SK-N-SH (cell line): ENCODE results near the gene MYH16. TPM values are rescaled to one million over a fixed set of nuclear protein-coding genes. Genes with fewer than 3 reads are reported as not detected.

Experiments
- CTCF ChIA-PET: fragments of 300-600, 350-600 bp; formaldehyde crosslinking; extraction: SDS; loops from one replicate; lab custom pipeline; 2021; lab: Yijun Ruan, JAX
- POLR2A ChIA-PET: fragments of 350-600 bp; sonication (Branson Sonifier 250); formaldehyde crosslinking; extraction: SDS; loops from one replicate; lab custom pipeline; 2020; ENCODE audit warnings: antibody characterized with exemption, inconsistent platforms; lab: Yijun Ruan, JAX
- DNase-seq: peaks from one replicate; pipeline ENCODE4 v3.0.0; 2012
- H2AFZ ChIP-seq: fragments of 200-600 bp; sonication (generic); 2 replicates; pipeline ENCODE4 v1.8.1; 2016; ENCODE audit warnings: antibody characterized with exemption, mild to moderate bottlenecking, low read depth
- H3F3A ChIP-seq: fragments of 200-600 bp; sonication (generic); replicated peaks from 2 replicates; pipeline ENCODE3; 2016; ENCODE audit warnings: antibody characterized with exemption, mild to moderate bottlenecking; ENCODE audit not compliant: insufficient read depth
- H3K27ac ChIP-seq, 2 experiments: fragments of 200-500 bp in 1 of 2; fragments of 200-600 bp in 1 of 2; sonication (Bioruptor generic) in 1 of 2; sonication (generic), shearing (Covaris generic) in 1 of 2; 2 replicates each; pipeline versions ENCODE4 v1.5.1 to v1.6.1; 2014 to 2016; ENCODE audit warnings: low read depth in 2 of 2, inconsistent platforms in 1 of 2, low read length in 1 of 2, mild to moderate bottlenecking in 1 of 2, mixed read lengths in 1 of 2
- H3K27me3 ChIP-seq: fragments of 200-600 bp; sonication (generic), shearing (Covaris generic); 2 replicates; pipeline ENCODE4 v1.6.1; 2016; ENCODE audit warnings: mixed run types; ENCODE audit not compliant: insufficient read depth
- H3K36me3 ChIP-seq, 2 experiments: fragments of 200-500 bp in 1 of 2; fragments of 200-600 bp in 1 of 2; sonication (Bioruptor generic) in 1 of 2; sonication (generic) in 1 of 2; replicated peaks in 1 of 2; 2 replicates each; pipeline versions ENCODE3 to v1.5.1; 2014 to 2016; ENCODE audit warnings: low read length in 1 of 2, mild to moderate bottlenecking in 1 of 2; ENCODE audit not compliant: insufficient read depth in 2 of 2, control insufficient read depth in 1 of 2
- H3K4me1 ChIP-seq, 2 experiments: fragments of 200-500 bp in 1 of 2; fragments of 200-600 bp in 1 of 2; sonication (Bioruptor generic) in 1 of 2; sonication (generic), shearing (Covaris generic) in 1 of 2; 2 replicates each; pipeline versions ENCODE4 v1.5.1 to v1.6.1; 2014 to 2016; ENCODE audit warnings: low read depth in 1 of 2, low read length in 1 of 2, mixed run types in 1 of 2; ENCODE audit not compliant: insufficient read depth in 2 of 2, control insufficient read depth in 1 of 2
- H3K4me2 ChIP-seq: fragments of 200-600 bp; sonication (generic), shearing (Covaris generic); 2 replicates; pipeline ENCODE4 v1.6.1; 2017; ENCODE audit warnings: mixed run types
- H3K4me3 ChIP-seq, 2 experiments: fragments of 200-500 bp in 1 of 2; fragments of 200-600 bp in 1 of 2; sonication (Bioruptor generic) in 1 of 2; sonication (generic), shearing (Covaris generic) in 1 of 2; 2 replicates each; pipeline versions ENCODE4 v1.5.1 to v1.8.1; 2014 to 2016; ENCODE audit warnings: low read depth in 2 of 2, inconsistent platforms in 1 of 2, low read length in 1 of 2, mild to moderate bottlenecking in 1 of 2, mixed read lengths in 1 of 2, moderate library complexity in 1 of 2
- H3K79me2 ChIP-seq: fragments of 200-600 bp; sonication (generic); 2 replicates; pipeline ENCODE4 v1.8.1; 2017; ENCODE audit warnings: mild to moderate bottlenecking; ENCODE audit not compliant: insufficient read depth
- H3K9ac ChIP-seq: fragments of 200-600 bp; sonication (generic); 2 replicates; pipeline ENCODE4 v1.6.1; 2017; ENCODE audit warnings: mixed run types
- H3K9me2 ChIP-seq: fragments of 200-600 bp; sonication (generic); 2 replicates; pipeline ENCODE4 v1.6.1; 2017; ENCODE audit warnings: mixed run types
- H3K9me3 ChIP-seq: fragments of 200-600 bp; sonication (generic); 2 replicates; pipeline ENCODE4 v1.6.1; 2017; ENCODE audit warnings: mixed run types, mild to moderate bottlenecking, moderate library complexity
- H4K20me1 ChIP-seq: fragments of 200-600 bp; sonication (generic); 2 replicates; pipeline ENCODE4 v1.6.1; 2017; ENCODE audit warnings: mild to moderate bottlenecking, mixed run types; ENCODE audit not compliant: insufficient read depth
- ELF1 ChIP-seq: IDR thresholded peaks from 2 replicates; pipeline ENCODE4 v1.4.0; 2012
- EZH2phosphoT487 ChIP-seq: fragments of 200-600 bp; sonication (generic); IDR thresholded peaks from 2 replicates; pipeline ENCODE4 v1.6.1; 2017; ENCODE audit warnings: low read depth, mixed run types, mild to moderate bottlenecking, antibody characterized with exemption, moderate library complexity, borderline replicate concordance
- FOXJ3 ChIP-seq: sonication (generic); formaldehyde crosslinking; IDR thresholded peaks from 2 replicates; pipeline ENCODE4 v1.5.1; 2020; ENCODE audit warnings: mild to moderate bottlenecking, missing genetic modification reagents
- FOXM1 ChIP-seq: IDR thresholded peaks from 2 replicates; pipeline ENCODE4 v1.4.0; 2012; ENCODE audit warnings: low read depth, mild to moderate bottlenecking
- MXI1 ChIP-seq: IDR thresholded peaks from 2 replicates; pipeline ENCODE4 v1.6.1; 2012; ENCODE audit warnings: mild to moderate bottlenecking, low read depth, low read length, improper control_type of control experiment
- NFIC ChIP-seq: IDR thresholded peaks from 2 replicates; pipeline ENCODE4 v1.4.0; 2012; ENCODE audit warnings: borderline replicate concordance
- POLR2AphosphoS5 ChIP-seq: IDR thresholded peaks from 2 replicates; pipeline ENCODE4 v1.6.1; 2012; ENCODE audit warnings: low read depth, low read length
- RAD21 ChIP-seq: IDR thresholded peaks from 2 replicates; pipeline ENCODE4 v1.6.1; 2012; ENCODE audit warnings: mild to moderate bottlenecking, low read length
- RFX5 ChIP-seq: IDR thresholded peaks from 2 replicates; pipeline ENCODE4 v1.6.1; 2012; ENCODE audit warnings: mild to moderate bottlenecking, improper control_type of control experiment, low read length
- SIN3A ChIP-seq: IDR thresholded peaks from 2 replicates; pipeline ENCODE4 v1.6.1; 2012; ENCODE audit warnings: low read depth, mild to moderate bottlenecking, low read length, moderate library complexity, borderline replicate concordance
- TCF12 ChIP-seq: IDR thresholded peaks from 2 replicates; pipeline ENCODE4 v1.4.0; 2012
- TEAD4 ChIP-seq: IDR thresholded peaks from 2 replicates; pipeline ENCODE4 v1.4.0; 2012; ENCODE audit warnings: mild to moderate bottlenecking, borderline replicate concordance; ENCODE audit not compliant: insufficient read depth
- YY1 ChIP-seq: IDR thresholded peaks from 2 replicates; pipeline ENCODE4 v1.4.0; 2012; ENCODE audit warnings: low read depth, mild to moderate bottlenecking
- WGBS: methylation state at CpG from one replicate; pipeline ENCODE4 v1.1.6; 2017; ENCODE audit warnings: low lambda C conversion rate; 5-methylcytosine and 5-hydroxymethylcytosine counted together
- polyA plus RNA-seq, 3 experiments: library from polyadenylated mRNA; depleted of rRNA; stranded (reverse); fragments of >200 nt; gene quantifications; 2 replicates each; pipeline ENCODE4 v1.2.3, GENCODE V29; 2012
- TF ChIP-seq, protein P1 (sequence below): IDR thresholded peaks from 2 replicates; pipeline ENCODE4 v1.4.0; 2012; ENCODE audit warnings: low read depth, borderline replicate concordance
- TF ChIP-seq, protein P2 (sequence below): IDR thresholded peaks from 2 replicates; pipeline ENCODE4 v1.4.0; 2012; ENCODE audit warnings: low read depth
- TF ChIP-seq, protein P3 (sequence below): IDR thresholded peaks from 2 replicates; pipeline ENCODE4 v1.4.0; 2012; ENCODE audit warnings: low read depth, borderline replicate concordance
- TF ChIP-seq, protein P4 (sequence below): fragments of 200-600 bp; sonication (generic); IDR thresholded peaks from 2 replicates; pipeline ENCODE4 v1.6.1; 2017; ENCODE audit warnings: antibody characterized with exemption, mild to moderate bottlenecking, moderate library complexity

Gene MYH16
- polyA plus RNA-seq, 1 of the 3 experiments (the other 2 are of a cell fraction) = 0.41 TPM

DNA sequence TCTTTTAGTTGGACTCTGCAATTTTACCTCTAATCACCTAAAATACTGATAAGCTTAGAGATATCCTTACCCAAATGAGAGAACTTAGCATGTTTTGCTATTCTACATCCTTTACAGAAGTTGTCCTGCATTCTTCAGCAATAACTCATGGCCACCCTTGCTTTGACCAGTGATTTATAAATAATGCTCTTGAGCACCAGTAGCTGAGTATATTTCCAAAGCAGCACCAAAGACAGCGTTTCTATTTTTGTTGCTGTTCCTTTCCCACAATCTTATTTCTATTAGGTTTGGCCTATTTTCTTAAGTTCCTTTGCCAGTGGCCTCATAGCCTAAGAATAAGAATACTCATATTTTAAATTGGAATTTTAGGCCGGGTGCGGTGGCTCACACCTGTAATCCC, 68.0 kb downstream of the MYH16 start:
- Histone ChIP-seq H2AFZ (no peak overlapping the region), H3K9me2 (no peaks in the 10 kb centered on the region), H3F3A (peaks cover 11% of the 10 kb centered on the region), H3K27ac (no peak overlapping the region), H3K36me3 (peaks cover 61 to 91% of the 10 kb centered on the region in 2 experiments), H4K20me1 (peaks cover 3% of the 10 kb centered on the region; the same call in 1 of the 2 replicates), H3K9me3 (no peaks in the 10 kb centered on the region), H3K79me2 (peaks cover 29% of the 10 kb centered on the region), H3K4me1 (no peaks in the 10 kb centered on the region), H3K9ac (no peak overlapping the region), H3K27me3 (no peaks in the 10 kb centered on the region), H3K4me3 (no peak overlapping the region), H3K4me2 (no peak overlapping the region)
- WGBS = 95% methylated on average over 3 of the region's 3 CpGs
- no peak for DNase-seq
- ChIA-PET CTCF (interaction anchor here (1.4 to 2.1 kb wide), 2 partner anchors 24 to 300 kb away, joined by 4 to 5 read pairs; no protein-coding TSS in a partner anchor), POLR2A (no interaction called here)
- no peak for TF ChIP-seq YY1
- no peak for TF ChIP-seq RFX5
- TF ChIP-seq EZH2phosphoT487 = no peak
- no peak for TF ChIP-seq ELF1
- no peak for TF ChIP-seq FOXM1
- TF ChIP-seq SIN3A = no peak
- TF ChIP-seq MXI1 = no peak
- TF ChIP-seq, protein P1, sequence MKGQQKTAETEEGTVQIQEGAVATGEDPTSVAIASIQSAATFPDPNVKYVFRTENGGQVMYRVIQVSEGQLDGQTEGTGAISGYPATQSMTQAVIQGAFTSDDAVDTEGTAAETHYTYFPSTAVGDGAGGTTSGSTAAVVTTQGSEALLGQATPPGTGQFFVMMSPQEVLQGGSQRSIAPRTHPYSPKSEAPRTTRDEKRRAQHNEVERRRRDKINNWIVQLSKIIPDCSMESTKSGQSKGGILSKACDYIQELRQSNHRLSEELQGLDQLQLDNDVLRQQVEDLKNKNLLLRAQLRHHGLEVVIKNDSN = no peak
- TF ChIP-seq POLR2AphosphoS5 = no peak
- TF ChIP-seq RAD21 = no peak
- TF ChIP-seq TCF12 = no peak
- no peak for TF ChIP-seq TEAD4
- TF ChIP-seq, protein P2, sequence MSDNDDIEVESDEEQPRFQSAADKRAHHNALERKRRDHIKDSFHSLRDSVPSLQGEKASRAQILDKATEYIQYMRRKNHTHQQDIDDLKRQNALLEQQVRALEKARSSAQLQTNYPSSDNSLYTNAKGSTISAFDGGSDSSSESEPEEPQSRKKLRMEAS = no peak
- TF ChIP-seq, protein P3, sequence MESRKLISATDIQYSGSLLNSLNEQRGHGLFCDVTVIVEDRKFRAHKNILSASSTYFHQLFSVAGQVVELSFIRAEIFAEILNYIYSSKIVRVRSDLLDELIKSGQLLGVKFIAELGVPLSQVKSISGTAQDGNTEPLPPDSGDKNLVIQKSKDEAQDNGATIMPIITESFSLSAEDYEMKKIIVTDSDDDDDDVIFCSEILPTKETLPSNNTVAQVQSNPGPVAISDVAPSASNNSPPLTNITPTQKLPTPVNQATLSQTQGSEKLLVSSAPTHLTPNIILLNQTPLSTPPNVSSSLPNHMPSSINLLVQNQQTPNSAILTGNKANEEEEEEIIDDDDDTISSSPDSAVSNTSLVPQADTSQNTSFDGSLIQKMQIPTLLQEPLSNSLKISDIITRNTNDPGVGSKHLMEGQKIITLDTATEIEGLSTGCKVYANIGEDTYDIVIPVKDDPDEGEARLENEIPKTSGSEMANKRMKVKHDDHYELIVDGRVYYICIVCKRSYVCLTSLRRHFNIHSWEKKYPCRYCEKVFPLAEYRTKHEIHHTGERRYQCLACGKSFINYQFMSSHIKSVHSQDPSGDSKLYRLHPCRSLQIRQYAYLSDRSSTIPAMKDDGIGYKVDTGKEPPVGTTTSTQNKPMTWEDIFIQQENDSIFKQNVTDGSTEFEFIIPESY = no peak
- TF ChIP-seq FOXJ3 (CRISPR knock-in tag) = no peak
- TF ChIP-seq, protein P4, sequence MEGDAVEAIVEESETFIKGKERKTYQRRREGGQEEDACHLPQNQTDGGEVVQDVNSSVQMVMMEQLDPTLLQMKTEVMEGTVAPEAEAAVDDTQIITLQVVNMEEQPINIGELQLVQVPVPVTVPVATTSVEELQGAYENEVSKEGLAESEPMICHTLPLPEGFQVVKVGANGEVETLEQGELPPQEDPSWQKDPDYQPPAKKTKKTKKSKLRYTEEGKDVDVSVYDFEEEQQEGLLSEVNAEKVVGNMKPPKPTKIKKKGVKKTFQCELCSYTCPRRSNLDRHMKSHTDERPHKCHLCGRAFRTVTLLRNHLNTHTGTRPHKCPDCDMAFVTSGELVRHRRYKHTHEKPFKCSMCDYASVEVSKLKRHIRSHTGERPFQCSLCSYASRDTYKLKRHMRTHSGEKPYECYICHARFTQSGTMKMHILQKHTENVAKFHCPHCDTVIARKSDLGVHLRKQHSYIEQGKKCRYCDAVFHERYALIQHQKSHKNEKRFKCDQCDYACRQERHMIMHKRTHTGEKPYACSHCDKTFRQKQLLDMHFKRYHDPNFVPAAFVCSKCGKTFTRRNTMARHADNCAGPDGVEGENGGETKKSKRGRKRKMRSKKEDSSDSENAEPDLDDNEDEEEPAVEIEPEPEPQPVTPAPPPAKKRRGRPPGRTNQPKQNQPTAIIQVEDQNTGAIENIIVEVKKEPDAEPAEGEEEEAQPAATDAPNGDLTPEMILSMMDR = no peak
- no peak for TF ChIP-seq NFIC
